DOHH2 (cell line): ENCODE results near the gene CERS6.

ENCODE experiments used
- H3F3A ChIP-seq: fragments of 200-600 bp; sonication (generic), shearing (Covaris generic); 2 replicates; pipeline ENCODE4 v1.6.0; 2016; ENCODE audit warnings: antibody characterized with exemption, mild to moderate bottlenecking; ENCODE audit not compliant: control insufficient read depth, insufficient read depth
- H3K27ac ChIP-seq: fragments of 200-600 bp; sonication (generic); 2 replicates; pipeline ENCODE4 v1.5.1; 2014; ENCODE audit warnings: low read depth, mild to moderate bottlenecking, low read length, moderate library complexity
- H3K27me3 ChIP-seq: fragments of 200-600 bp; sonication (generic); 2 replicates; pipeline ENCODE4 v1.6.1; 2014; ENCODE audit warnings: mild to moderate bottlenecking, low read length, mixed read lengths; ENCODE audit not compliant: control insufficient read depth
- H3K36me3 ChIP-seq: fragments of 200-600 bp; sonication (generic); 2 replicates; pipeline ENCODE4 v1.6.1; 2014; ENCODE audit warnings: mild to moderate bottlenecking, low read length, moderate library complexity, mixed read lengths; ENCODE audit not compliant: control insufficient read depth
- H3K4me1 ChIP-seq: fragments of 200-600 bp; sonication (generic); 2 replicates; pipeline ENCODE4 v1.6.1; 2014; ENCODE audit warnings: mild to moderate bottlenecking, low read length, mixed read lengths; ENCODE audit not compliant: control insufficient read depth
- H3K4me2 ChIP-seq: fragments of 200-600 bp; sonication (generic); 2 replicates; pipeline ENCODE4 v1.6.0; 2014; ENCODE audit warnings: mild to moderate bottlenecking, low read length, moderate library complexity
- H3K4me3 ChIP-seq: fragments of 200-600 bp; sonication (generic); 2 replicates; pipeline ENCODE4 v1.5.1; 2014; ENCODE audit warnings: mild to moderate bottlenecking, low read length, mixed read lengths
- H3K79me2 ChIP-seq: fragments of 200-600 bp; sonication (generic); 2 replicates; pipeline ENCODE4 v1.6.1; 2014; ENCODE audit warnings: mild to moderate bottlenecking, low read length, mixed read lengths; ENCODE audit not compliant: control insufficient read depth
- H3K9me2 ChIP-seq: fragments of 200-600 bp; sonication (generic); replicated peaks from 2 replicates; pipeline ENCODE4 v1.6.1; 2014; ENCODE audit warnings: mild to moderate bottlenecking, low read length, mixed read lengths; ENCODE audit not compliant: control insufficient read depth
- H3K9me3 ChIP-seq: fragments of 200-600 bp; sonication (generic); 2 replicates; pipeline ENCODE4 v1.6.1; 2014; ENCODE audit warnings: antibody characterized with exemption, low read length, mixed read lengths; ENCODE audit not compliant: control insufficient read depth, insufficient read depth
- H4K20me1 ChIP-seq: fragments of 200-600 bp; sonication (generic); 2 replicates; pipeline ENCODE4 v1.6.0; 2014; ENCODE audit warnings: low read depth, mild to moderate bottlenecking, antibody characterized with exemption, low read length, moderate library complexity; ENCODE audit not compliant: control insufficient read depth, insufficient read depth
- EZH2phosphoT487 ChIP-seq: fragments of 200-600 bp; sonication (generic); IDR thresholded peaks from 2 replicates; pipeline ENCODE4 v1.6.1; 2017; ENCODE audit warnings: borderline replicate concordance, mild to moderate bottlenecking, antibody characterized with exemption, low read length, moderate library complexity, mixed read lengths
- TF ChIP-seq, protein P1 (sequence below): fragments of 200-600 bp; sonication (generic); IDR thresholded peaks from one replicate; pipeline ENCODE4 v1.5.1; 2014; ENCODE audit warnings: antibody characterized with exemption, mild to moderate bottlenecking, low read depth, low read length; ENCODE audit not compliant: poor library complexity, severe bottlenecking

The CERS6 gene

DNA sequence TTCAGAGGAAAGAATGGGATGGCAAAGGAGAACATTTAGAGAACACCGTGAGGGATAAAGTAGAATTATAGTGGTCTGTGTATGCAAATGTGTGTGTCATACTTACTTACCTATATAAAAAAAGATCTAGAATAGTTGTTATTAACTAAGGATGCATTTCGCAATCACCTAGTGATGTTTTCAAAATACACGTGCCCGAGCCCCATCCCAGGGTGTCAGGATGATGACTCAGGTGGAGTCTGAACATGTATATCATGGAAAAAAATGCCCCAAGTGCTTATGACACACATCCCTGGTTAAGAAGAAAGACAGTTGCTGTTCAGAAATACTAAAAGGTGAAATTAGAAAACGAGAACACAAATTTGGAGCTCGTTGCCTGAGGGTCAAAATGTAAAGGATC is 109.0 kb downstream of the CERS6 start:
- Histone ChIP-seq H4K20me1 (no peaks in the 10 kb centered on the region), H3K27ac (no peak overlapping the region), H3K36me3 (no peaks in the 10 kb centered on the region), H3K27me3 (no peaks in the 10 kb centered on the region), H3K9me2 (no peaks in the 10 kb centered on the region), H3K4me2 (no peak overlapping the region), H3K4me1 (no peaks in the 10 kb centered on the region), H3F3A (no peaks in the 10 kb centered on the region), H3K79me2 (no peaks in the 10 kb centered on the region), H3K4me3 (no peak overlapping the region), H3K9me3 (no peaks in the 10 kb centered on the region)
- TF ChIP-seq, protein P1, sequence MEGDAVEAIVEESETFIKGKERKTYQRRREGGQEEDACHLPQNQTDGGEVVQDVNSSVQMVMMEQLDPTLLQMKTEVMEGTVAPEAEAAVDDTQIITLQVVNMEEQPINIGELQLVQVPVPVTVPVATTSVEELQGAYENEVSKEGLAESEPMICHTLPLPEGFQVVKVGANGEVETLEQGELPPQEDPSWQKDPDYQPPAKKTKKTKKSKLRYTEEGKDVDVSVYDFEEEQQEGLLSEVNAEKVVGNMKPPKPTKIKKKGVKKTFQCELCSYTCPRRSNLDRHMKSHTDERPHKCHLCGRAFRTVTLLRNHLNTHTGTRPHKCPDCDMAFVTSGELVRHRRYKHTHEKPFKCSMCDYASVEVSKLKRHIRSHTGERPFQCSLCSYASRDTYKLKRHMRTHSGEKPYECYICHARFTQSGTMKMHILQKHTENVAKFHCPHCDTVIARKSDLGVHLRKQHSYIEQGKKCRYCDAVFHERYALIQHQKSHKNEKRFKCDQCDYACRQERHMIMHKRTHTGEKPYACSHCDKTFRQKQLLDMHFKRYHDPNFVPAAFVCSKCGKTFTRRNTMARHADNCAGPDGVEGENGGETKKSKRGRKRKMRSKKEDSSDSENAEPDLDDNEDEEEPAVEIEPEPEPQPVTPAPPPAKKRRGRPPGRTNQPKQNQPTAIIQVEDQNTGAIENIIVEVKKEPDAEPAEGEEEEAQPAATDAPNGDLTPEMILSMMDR, result no peak
- no peak for TF ChIP-seq EZH2phosphoT487

- Histone ChIP-seq H3F3A (no peaks in the 10 kb centered on the region), H3K4me1 (no peaks in the 10 kb centered on the region), H4K20me1 (no peaks in the 10 kb centered on the region), H3K27me3 (no peaks in the 10 kb centered on the region), H3K36me3 (no peaks in the 10 kb centered on the region), H3K27ac (no peak overlapping the region), H3K4me2 (no peak overlapping the region), H3K9me2 (no peaks in the 10 kb centered on the region), H3K79me2 (no peaks in the 10 kb centered on the region), H3K4me3 (no peak overlapping the region), H3K9me3 (no peaks in the 10 kb centered on the region)
- TF ChIP-seq, protein P1, result no peak
- no peak for TF ChIP-seq EZH2phosphoT487
Measured at GRCh38 chr2:168565512-168565911, 109.4 kb downstream of the CERS6 start.

DNA sequence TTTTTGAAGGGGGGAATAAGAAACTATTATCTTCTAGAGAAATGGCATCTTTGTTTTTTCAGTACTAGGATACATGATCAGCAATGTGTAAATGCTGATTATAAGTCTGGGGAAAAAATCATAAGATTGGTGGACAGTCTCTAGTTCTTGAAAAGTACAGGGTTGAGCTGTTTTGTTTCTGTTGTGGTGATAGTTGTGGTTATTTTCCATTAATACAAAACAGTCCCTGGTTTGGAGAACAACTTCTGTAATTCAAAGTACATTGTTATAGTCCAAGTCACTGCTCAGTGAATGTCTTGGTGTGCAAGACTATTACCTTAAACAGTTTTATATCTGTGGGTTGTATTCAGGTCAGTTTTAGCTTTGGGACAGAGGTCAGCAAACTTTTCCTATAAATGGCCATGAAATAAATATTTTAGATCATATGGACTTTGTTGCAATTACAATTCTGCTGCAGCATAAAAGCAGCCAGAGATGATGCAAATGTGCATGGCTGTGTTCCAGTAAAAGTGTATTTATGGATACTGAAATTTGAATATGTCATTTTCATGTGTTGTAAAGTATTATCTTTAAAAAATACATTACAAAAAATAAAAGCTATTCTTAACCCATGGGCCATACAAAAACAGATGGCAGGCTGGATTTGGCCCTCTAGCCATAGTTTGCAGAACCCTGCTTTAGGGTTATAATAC is 111.0 kb downstream of the CERS6 start:
- H3K4me3 ChIP-seq, result no peak overlapping the region
- no peak overlapping the region for H3K4me2 ChIP-seq
- H3K79me2 ChIP-seq, result no peaks in the 10 kb centered on the region
- no peaks in the 10 kb centered on the region for H3F3A ChIP-seq
- H3K36me3 ChIP-seq, result no peaks in the 10 kb centered on the region
- H3K9me3 ChIP-seq, result no peaks in the 10 kb centered on the region
- H3K4me1 ChIP-seq, result no peaks in the 10 kb centered on the region
- H3K27ac ChIP-seq, result no peak overlapping the region
- TF ChIP-seq, protein P1, result no peak
- TF ChIP-seq EZH2phosphoT487, result no peak
- H4K20me1 ChIP-seq, result no peaks in the 10 kb centered on the region
- H3K27me3 ChIP-seq, result no peaks in the 10 kb centered on the region
- H3K9me2 ChIP-seq, result no peaks in the 10 kb centered on the region
